Measurements from ENCODE around the gene MSN.
"Not testable (repeated sequence)": the region's sequence is repeated elsewhere in the genome, so short reads cannot be mapped to it uniquely, and the experiment has no call there.

MSN gene

DNA sequence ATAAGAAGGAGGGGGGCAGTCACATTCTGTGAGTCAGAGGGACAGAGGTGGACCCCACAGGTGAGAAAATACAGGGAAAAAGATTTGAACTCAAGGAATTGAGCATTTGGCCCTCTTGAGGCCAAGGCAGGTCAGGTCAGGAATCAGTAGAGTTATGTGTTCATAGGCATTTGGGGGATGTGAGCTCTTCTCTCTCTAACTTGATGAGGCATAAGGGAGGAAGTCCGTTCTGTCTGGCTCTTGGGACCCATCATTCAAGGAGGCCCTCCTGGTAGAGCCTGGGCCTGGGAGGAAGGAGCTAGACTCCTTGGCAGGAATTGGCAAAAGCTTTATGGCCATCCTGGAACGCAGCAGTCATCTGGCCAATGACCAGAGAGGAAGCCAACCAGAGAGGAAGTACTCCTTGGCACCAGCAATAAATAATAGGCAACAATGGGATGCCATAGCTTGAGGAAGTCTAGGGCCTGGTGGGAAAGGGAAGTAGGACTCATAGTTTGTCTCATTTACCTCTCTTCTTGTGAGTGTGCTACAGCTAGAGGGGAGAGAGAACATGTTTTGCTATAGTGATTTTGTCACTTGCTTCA, 53.0 kb downstream of the MSN start:
- DNase-seq (ENCODE audit: low spot score), result no peak

DNA sequence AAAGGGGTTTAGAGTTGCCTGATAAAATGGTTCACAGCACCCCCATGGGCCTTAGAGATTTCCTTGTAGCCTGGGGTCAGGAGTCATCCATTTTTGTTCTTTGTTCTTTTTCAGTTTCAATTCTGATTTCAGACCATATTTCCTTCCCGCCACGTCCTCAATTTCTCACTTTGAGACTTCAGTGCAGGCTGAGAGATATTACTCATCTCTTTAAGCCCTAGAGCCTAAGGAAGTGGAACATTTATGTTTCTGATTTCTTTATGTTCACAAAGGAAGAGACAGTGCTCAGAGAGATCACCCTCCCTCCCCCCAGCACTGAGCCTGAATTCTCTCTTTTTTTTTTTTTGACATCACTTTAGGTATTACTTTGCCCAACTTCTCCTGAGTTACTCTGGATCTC, 56.3 kb downstream of the MSN start:
- no peak for DNase-seq (ENCODE audit: low spot score)

GRCh38 chrX:65726715-65727114, 59.3 kb downstream of the MSN start:
- no peak for DNase-seq (ENCODE audit: low spot score)

- DNase-seq (ENCODE audit: low spot score), result no peak
These were observed 64.3 kb downstream of the MSN start for GRCh38 chrX:65731684-65732289.

DNA sequence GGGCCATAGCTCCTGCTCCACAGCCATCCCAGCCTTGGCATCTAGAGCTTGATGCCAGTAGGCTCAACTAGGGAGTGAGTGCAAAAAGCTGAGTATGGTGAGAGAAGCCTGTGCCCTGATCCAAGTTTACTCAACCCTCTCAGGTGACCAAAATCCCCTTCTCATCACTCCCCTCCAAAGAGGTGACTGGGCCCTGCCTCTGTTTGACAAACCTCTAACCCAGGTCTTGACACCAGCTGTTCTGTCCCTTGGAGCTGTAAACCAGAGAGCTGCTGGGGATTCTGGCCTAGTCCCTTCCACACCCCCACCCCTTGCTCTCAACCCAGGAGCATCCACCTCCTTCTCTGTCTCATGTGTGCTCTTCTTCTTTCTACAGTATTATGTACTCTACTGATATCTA, 73.5 kb downstream of the MSN start:
- DNase-seq (ENCODE audit: low spot score), result no peak

DNA sequence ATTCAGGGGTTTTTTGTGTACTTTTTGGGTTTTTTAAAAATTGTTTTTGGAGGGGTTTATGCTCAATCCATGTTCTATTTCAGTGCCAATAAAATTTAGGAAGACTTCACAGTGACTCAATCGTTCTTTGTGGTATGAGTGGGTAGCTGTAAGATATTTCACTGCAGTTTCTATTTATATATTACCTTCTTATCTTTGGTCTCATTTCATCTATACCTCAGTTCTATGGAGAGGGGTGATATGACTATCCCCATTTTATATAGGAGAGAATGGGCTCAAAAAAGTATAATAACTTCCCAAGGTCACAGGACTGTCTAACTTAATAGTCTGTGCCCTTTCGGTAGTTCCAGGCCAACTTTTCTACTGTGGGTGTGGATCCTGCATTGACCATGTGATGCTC, 74.4 kb downstream of the MSN start:
- DNase-seq (ENCODE audit: low spot score), result no peak

DNA sequence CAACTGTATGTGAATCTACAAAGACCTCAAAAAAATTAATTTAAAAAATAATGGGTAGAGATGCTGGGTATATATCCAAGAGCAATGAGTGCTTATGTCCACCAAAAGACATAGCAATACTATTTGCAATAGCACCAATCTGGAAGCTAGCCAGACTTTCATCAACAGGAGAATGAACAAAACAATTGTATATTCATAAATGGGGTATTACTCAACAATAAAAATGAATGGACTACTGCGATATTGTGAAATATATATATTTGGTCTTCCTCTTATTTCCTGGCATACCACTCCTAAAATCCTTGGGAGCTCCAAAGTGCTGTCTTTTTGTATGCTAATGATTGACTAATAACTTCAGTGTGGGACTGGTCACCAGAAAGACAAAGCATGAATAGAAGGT, 77.5 kb downstream of the MSN start:
- DNase-seq (ENCODE audit: low spot score), result no peak

- no peak for DNase-seq (ENCODE audit: low spot score)
These were observed 78.0 kb downstream of the MSN start for GRCh38 chrX:65745427-65745826.

GRCh38 chrX:65745992-65746391, 78.5 kb downstream of the MSN start:
- no peak for DNase-seq (ENCODE audit: low spot score)

GRCh38 chrX:65750674-65751469, 83.4 kb downstream of the MSN start:
- DNase-seq (ENCODE audit: low spot score), result no peak

- DNase-seq (ENCODE audit: low spot score), result no peak
These were observed 84.1 kb downstream of the MSN start for GRCh38 chrX:65751519-65751918.

GRCh38 chrX:65752294-65752693, 84.8 kb downstream of the MSN start:
- no peak for DNase-seq (ENCODE audit: low spot score)

DNA sequence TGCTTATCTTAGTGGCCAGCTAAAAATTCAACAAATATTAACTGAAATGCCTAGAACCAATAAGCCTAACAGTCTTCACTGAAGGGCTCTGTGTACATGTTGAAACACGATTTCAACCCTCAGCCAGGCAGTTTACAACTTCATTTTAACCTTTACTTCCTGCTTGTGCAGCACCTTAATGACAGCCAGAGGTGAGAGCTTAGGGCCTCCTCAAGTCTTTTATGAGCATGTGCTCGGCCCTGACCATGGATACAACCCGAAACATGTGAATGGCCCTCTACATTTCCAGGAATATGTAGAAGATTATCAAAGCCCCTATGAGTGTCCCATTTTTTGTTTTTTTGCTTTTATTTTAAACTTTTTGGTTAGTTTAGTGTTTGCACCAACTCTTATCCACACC, 88.3 kb downstream of the MSN start:
- no peak for DNase-seq (ENCODE audit: low spot score)

- no peak for DNase-seq (ENCODE audit: low spot score)
These were observed 90.5 kb downstream of the MSN start for GRCh38 chrX:65757943-65758342.

GRCh38 chrX:65758505-65758904, 91.1 kb downstream of the MSN start:
- DNase-seq (ENCODE audit: low spot score), result no peak

DNA sequence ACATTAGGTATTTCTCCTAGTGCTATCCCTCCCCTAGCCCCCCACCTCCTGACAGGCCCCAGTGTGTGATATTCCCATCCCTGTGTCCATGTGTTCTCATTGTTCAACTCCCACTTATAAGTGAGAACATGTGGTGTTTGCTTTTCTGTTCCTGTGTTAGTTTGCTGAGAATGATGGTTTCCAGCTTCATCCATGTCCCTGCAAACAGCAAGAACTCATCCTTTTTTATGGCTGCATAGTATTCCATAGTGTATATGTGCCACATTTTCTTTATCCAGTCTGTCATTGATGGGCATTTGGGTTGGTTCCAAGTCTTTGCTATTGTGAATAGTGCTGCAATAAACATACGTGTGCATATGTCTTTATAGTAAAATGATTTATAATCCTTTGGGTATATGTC, 92.1 kb downstream of the MSN start:
- DNase-seq (ENCODE audit: low spot score), result not testable (repeated sequence)

DNA sequence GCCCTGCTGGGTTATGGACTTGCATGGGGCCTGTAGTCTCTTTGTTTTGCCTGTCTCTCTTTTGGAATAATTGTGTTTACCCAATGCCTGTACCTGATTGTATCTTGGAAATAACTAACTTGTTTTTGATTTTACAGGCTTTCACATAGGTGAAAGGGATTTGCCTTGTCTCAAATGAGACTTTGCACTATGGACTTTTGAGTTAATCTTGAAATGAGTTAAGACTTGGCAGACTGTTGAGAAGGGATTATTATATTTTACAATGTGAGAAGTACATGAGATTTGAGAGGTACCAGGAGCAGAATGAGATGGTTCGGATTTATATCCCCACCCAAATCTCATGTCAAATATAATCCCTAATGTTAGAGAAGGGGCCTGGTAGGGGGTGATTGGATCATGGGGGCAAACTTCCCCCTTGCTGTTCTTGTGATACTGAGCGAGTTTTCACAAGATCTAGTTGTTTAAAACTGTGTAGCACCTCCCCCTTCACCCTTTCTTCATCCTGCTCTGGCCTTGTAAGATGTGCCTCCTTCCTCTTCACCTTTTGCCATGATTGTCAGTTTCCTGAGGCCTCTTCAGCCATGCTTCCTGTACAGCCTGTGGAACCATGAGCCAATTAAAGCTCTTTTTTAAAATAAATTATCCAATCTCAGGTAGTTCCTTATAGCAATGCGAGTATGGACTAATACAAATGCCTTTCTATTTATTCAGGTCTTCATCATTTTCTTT, 102.3 kb downstream of the MSN start:
- no peak for DNase-seq (ENCODE audit: low spot score)

GRCh38 chrX:65772842-65773241, 105.4 kb downstream of the MSN start:
- no peak for DNase-seq (ENCODE audit: low spot score)

GRCh38 chrX:65781845-65782244, 114.4 kb downstream of the MSN start:
- DNase-seq (ENCODE audit: low spot score), result no peak

DNA sequence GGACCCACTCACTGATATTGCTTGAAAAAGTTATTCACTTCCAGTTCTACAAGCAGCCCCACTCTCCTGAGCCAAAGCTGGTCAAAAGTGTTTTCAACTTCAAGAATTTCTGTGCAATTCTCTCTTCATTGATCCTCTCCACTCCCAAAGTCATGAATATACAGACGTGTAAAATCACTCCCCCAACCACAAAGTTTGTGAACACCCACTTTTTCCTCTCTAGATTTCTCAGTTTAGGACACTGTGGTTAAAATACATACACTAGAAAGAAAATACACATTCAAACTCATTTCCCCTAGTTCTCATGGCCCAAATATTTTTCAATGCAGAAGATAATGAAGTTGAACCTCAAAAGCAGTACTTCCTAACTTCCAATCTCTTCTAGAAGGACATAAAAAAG, 116.3 kb downstream of the MSN start:
- no peak for DNase-seq (ENCODE audit: low spot score)

Data from AG20443 (cell line).